ENCODE data around the gene BLOC1S4.
"Not testable (repeated sequence)": the region's sequence is repeated elsewhere in the genome, so short reads cannot be mapped to it uniquely, and the experiment has no call there.

BLOC1S4 gene

GRCh38 chr4:6752486-6752829 lies 36.5 kb downstream of the BLOC1S4 start:
- DNase-seq (ENCODE audit: low spot score), result no peak
- TF ChIP-seq, protein P1, sequence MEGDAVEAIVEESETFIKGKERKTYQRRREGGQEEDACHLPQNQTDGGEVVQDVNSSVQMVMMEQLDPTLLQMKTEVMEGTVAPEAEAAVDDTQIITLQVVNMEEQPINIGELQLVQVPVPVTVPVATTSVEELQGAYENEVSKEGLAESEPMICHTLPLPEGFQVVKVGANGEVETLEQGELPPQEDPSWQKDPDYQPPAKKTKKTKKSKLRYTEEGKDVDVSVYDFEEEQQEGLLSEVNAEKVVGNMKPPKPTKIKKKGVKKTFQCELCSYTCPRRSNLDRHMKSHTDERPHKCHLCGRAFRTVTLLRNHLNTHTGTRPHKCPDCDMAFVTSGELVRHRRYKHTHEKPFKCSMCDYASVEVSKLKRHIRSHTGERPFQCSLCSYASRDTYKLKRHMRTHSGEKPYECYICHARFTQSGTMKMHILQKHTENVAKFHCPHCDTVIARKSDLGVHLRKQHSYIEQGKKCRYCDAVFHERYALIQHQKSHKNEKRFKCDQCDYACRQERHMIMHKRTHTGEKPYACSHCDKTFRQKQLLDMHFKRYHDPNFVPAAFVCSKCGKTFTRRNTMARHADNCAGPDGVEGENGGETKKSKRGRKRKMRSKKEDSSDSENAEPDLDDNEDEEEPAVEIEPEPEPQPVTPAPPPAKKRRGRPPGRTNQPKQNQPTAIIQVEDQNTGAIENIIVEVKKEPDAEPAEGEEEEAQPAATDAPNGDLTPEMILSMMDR (conservative IDR thresholded peaks at IDR 0.05; ENCODE audit: low read depth), result no peak
- peak overlapping the region; percentile 24; the same call in 1 of the 2 replicates for H3K27ac ChIP-seq
- ChIA-PET POLR2A (ENCODE audit: low non-redundant PET) (no interaction called here), CTCF (no interaction called here)

DNA sequence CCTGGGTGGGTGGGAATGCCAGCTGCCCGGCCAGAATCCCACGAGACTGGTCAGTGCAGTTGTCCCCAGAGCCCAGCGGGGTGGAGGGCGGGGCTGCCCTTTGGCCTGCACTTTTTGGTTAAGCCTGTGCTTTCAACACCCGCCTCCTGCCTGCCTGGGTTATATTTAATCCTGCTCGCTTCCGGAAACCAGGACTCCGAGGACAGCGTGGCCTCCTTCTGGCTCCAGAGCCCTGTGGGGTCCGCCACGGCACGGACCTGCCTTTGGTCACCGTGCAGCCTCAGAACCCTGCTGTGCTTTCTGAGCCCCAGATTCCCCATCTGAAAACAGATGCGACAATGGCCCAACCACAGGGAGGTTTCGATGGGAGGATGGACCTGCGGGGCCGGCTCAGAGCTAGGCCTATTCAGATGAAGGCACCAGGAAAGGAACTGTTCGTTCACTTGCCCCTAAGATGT lies 37.2 kb downstream of the BLOC1S4 start:
- TF ChIP-seq, protein P1 (conservative IDR thresholded peaks at IDR 0.05; ENCODE audit: low read depth), result no peak
- ChIA-PET POLR2A (ENCODE audit: low non-redundant PET) (no interaction called here), CTCF (no interaction called here)
- no peak for DNase-seq (ENCODE audit: low spot score)
- 0 out of 2 replicates have a peak overlapping the region, but pooled peaks have one; percentile 8 for H3K27ac ChIP-seq

DNA sequence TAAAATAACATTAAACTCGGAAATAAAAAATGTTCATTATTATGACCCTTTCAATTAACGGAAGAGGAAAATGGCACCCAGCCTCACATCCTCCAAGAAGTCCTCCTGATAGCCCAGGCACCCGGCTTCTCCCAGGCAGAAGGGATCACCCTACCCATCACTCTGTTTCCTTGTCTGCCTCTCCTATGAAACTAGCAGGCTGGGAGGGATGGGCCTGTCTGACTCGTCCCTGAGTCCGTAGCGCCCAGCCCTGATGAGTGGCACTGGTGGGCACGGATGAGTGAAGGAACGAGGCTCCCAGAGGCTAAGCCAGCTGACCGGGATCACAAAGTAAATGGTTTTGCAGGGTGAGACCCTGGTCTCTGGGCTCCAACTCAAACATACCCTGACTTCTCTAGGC lies 37.9 kb downstream of the BLOC1S4 start:
- ChIA-PET CTCF (no interaction called here), POLR2A (ENCODE audit: low non-redundant PET) (no interaction called here)
- no peak overlapping the region for H3K27ac ChIP-seq
- DNase-seq (ENCODE audit: low spot score), result no peak
- TF ChIP-seq, protein P1 (conservative IDR thresholded peaks at IDR 0.05; ENCODE audit: low read depth), result no peak

DNA sequence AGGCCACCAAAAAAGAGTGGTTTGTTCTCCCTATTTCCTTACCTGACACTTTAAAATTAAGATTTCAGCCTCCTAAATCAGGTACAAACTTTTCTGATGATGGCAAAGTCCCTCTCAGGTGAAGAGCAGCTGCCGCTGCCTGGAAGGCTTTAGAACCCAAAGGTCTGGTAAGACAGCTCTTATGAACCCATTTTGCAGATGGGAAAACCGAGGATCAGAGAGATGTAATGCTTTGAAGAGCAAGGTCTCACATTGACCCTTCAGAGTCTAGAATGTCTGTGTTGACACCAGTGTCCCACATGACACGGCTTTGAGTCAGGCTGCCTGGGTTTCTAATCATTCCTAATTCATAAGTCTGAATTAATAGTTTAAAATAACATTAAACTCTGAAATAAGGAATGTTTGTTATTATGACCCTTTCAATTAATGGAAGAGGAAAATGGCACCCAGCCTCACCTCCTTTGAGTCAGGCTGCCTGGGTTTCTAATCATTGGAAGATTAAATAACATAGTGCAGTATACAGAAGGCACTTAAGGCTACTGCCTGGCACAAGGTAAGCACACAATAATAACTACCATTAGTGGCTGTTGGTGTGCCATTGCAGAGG lies 38.6 kb downstream of the BLOC1S4 start:
- ChIA-PET CTCF (no interaction called here), POLR2A (ENCODE audit: low non-redundant PET) (no interaction called here)
- TF ChIP-seq, protein P1 (conservative IDR thresholded peaks at IDR 0.05; ENCODE audit: low read depth), result no peak
- no peak for DNase-seq (ENCODE audit: low spot score)
- no peak overlapping the region for H3K27ac ChIP-seq

GRCh38 chr4:6755088-6755753 lies 39.2 kb downstream of the BLOC1S4 start:
- H3K27ac ChIP-seq, result no peak overlapping the region
- TF ChIP-seq, protein P1 (conservative IDR thresholded peaks at IDR 0.05; ENCODE audit: low read depth), result no peak
- ChIA-PET POLR2A (ENCODE audit: low non-redundant PET) (no interaction called here), CTCF (no interaction called here)
- no peak for DNase-seq (ENCODE audit: low spot score)

- CTCF ChIA-PET; POLR2A ChIA-PET (ENCODE audit: low non-redundant PET); DNase-seq (ENCODE audit: low spot score); H3K27ac ChIP-seq: not testable (repeated sequence)
Measured at GRCh38 chr4:6756345-6756744, 40.4 kb downstream of the BLOC1S4 start.

GRCh38 chr4:6758728-6759127 lies 42.8 kb downstream of the BLOC1S4 start:
- POLR2A ChIA-PET (ENCODE audit: low non-redundant PET), result no interaction called here
- no peak overlapping the region for H3K27ac ChIP-seq
- TF ChIP-seq, protein P1 (conservative IDR thresholded peaks at IDR 0.05; ENCODE audit: low read depth), result no peak
- DNase-seq (ENCODE audit: low spot score), result no peak
- CTCF ChIA-PET, result no interaction called here
